Uterus (tissue), 2 donors: ENCODE measurements around the gene DCDC2.

Source experiments
- POLR2A ChIP-seq, 2 donors: fragments of 450-650 bp; IDR thresholded peaks; one replicate each; pipeline ENCODE4 v1.6.1; 2016; ENCODE audit warnings: antibody characterized with exemption in 2 of 2, mild to moderate bottlenecking in 1 of 2, moderate library complexity in 1 of 2
- TF ChIP-seq, protein P1 (sequence below), 4 experiments: fragments of 200-600 bp in 2 of 4; fragments of 450-650 bp in 2 of 4; sonication (generic) in 2 of 4; IDR thresholded peaks; one replicate each; pipeline ENCODE4 v1.5.1; 2016 to 2019; ENCODE audit warnings: antibody characterized with exemption in 4 of 4, mild to moderate bottlenecking in 2 of 4, moderate library complexity in 1 of 4

- no peak for TF ChIP-seq POLR2A (IDR thresholded peaks at IDR 0.05)
- TF ChIP-seq, protein P1, sequence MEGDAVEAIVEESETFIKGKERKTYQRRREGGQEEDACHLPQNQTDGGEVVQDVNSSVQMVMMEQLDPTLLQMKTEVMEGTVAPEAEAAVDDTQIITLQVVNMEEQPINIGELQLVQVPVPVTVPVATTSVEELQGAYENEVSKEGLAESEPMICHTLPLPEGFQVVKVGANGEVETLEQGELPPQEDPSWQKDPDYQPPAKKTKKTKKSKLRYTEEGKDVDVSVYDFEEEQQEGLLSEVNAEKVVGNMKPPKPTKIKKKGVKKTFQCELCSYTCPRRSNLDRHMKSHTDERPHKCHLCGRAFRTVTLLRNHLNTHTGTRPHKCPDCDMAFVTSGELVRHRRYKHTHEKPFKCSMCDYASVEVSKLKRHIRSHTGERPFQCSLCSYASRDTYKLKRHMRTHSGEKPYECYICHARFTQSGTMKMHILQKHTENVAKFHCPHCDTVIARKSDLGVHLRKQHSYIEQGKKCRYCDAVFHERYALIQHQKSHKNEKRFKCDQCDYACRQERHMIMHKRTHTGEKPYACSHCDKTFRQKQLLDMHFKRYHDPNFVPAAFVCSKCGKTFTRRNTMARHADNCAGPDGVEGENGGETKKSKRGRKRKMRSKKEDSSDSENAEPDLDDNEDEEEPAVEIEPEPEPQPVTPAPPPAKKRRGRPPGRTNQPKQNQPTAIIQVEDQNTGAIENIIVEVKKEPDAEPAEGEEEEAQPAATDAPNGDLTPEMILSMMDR (IDR thresholded peaks at IDR 0.05), result no peak
These were observed 60.9 kb downstream of the DCDC2 start for GRCh38 chr6:24296944-24297343.
